GM12872 (cell line): ENCODE measurements around the gene CCNY.

Experiments
- TF ChIP-seq, protein P1 (sequence below): IDR thresholded peaks from 3 replicates; pipeline ENCODE4 v1.5.1; 2011; ENCODE audit warnings: low read depth, mild to moderate bottlenecking, low read length, moderate library complexity; ENCODE audit not compliant: insufficient read depth

CCNY gene

DNA sequence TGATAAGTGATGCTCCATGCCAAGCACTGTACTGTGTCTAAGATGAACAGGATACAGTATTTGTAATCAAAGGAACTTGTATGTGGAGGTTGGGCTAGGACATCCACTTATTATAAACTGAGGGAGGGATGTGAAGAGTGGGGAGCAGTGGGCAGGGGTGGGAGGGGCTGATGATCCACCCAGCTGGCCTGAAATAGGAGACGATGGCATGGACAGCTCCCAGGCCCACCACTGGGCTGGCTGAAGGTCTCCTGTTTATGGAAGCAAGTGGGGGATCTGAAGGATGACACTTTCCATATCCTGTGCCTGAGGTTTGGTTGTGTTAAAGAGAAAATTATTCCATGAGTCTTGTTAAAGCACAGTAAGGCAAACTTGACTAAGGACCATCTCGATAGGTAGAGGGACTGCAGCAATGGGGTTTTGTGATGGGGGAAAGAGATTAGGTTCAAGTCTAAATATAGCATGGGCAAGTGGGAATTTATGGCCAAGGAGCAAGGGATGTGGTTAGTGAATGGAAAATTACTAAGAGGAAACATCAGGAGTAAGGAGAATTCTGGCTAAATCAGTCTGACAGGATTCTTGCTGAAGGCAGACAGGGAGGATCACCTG lies 124.6 kb downstream of the CCNY start:
- TF ChIP-seq, protein P1, sequence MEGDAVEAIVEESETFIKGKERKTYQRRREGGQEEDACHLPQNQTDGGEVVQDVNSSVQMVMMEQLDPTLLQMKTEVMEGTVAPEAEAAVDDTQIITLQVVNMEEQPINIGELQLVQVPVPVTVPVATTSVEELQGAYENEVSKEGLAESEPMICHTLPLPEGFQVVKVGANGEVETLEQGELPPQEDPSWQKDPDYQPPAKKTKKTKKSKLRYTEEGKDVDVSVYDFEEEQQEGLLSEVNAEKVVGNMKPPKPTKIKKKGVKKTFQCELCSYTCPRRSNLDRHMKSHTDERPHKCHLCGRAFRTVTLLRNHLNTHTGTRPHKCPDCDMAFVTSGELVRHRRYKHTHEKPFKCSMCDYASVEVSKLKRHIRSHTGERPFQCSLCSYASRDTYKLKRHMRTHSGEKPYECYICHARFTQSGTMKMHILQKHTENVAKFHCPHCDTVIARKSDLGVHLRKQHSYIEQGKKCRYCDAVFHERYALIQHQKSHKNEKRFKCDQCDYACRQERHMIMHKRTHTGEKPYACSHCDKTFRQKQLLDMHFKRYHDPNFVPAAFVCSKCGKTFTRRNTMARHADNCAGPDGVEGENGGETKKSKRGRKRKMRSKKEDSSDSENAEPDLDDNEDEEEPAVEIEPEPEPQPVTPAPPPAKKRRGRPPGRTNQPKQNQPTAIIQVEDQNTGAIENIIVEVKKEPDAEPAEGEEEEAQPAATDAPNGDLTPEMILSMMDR: no peak

DNA sequence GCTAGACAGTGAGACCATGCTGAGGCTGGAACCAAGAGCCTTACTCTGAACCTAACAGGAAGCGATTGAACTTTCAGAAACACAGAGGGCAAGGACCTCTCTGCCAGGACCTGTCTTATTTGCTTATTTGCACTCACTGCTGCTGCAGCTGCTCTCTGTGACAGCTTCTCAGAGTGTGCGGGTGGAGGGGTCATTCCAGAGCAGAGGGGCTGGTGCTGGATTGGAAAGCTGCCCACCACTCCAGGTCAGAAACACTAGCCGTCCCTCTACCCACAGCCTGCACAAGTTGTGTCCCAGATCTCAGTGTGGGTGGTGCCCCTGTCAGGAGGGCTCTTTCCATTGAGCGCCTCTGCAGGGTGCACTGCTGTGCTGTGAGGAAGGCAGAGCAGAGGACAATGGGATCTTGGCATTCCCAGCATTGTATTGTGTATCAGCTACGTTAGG lies 126.2 kb downstream of the CCNY start:
- TF ChIP-seq, protein P1: no peak

DNA sequence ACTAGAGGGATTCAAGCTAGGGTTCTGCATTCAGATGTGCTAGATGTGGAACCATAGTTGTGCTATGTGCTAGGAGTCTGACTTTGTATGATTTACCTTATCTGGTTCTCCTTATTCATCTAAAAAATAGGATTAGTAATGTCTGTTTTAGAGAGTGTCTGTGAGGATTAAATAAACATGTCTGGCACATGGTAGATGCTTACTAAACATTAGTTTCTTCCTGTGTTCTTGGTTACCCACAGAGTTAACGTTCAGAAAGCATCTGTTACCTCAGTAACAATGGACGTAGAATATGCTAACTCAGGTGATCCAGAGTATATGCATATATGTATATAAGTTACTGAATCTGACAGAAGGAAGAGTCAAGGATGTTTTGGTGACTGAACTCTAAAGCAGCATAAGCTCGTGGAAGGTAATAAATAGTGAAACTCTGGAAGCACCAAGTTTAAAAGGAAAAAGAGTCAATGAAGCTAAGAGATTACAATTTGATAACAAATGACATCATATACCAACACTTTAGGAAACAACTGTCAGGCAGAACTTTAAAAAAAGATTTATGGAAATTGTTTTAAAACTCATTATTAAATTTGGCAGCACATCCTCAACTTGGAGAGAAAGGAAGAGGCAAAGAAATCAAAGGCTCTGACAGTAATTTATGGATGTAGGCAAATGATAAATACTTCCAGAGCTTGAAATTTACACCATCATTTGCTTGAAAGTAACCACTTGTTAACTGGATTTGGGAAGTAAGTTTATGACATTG lies 127.0 kb downstream of the CCNY start:
- TF ChIP-seq, protein P1: no peak

DNA sequence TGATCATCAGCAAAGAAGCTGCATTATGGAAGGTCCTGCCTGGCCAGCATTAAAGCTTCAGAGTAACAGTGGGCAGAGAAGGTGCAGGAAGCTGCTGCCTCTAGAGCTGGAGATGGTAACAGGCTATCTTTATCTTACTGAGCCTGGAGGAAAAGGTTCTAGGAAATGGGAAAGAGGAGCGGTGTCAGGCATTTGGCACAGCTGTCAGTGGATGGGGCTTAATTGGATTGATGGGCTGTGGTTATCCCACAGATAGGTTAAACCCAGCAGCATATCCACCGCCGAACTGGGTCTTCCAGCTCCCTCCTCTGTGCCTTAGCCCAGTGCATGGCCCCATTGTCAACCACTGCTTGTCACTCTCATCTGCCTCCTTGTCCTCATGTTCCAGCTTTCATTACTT lies 127.6 kb downstream of the CCNY start:
- TF ChIP-seq, protein P1: no peak

DNA sequence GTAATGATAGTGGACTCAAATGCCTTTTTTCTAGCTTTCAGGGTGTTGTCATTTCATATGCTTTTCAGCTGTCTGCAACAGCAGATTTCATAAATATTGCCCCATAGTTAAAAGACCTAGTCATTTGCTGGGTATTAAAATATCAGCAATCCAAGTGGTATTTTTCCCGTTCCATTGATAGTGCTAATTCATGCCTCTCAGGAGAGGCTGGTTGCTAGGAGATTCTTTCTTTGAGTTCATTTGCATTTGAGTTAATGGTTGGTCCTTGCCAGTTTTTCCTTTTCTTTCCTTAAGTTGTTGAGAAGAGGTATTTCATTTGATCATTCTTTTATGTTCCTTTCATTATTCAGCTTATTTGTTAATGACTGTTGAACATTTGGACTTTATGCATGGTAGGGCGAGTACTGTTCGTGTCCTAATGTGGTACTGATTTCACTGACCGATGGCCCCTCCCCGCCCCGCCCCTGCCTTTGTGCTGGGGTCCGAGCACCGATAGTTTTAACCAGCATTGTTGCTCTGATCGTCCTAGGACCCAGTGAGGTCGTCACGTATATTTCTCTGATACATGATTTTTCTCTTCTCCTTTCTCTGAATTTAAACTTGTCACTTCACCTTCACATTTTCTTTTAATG lies 128.6 kb downstream of the CCNY start:
- TF ChIP-seq, protein P1: no peak

DNA sequence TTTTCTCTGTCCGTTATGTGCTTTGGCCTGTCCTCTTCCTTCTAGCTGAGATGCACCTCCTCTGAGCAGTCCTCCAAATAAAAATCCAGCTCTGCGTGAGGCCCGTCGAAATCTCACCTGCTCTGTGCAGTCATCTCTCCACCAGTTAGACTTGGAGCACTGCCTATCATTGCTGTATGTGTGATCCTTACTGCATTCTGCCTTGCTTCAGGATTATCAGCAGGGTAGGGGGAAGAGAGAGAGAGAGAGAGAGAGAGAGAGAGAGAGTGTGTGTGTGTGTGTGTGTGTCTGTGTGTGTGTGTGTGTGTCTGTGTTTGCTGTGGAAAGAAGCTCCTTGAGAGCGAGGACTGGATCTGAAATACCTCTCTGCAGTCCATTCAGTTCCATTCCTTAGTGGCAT lies 129.4 kb downstream of the CCNY start:
- TF ChIP-seq, protein P1: no peak

DNA sequence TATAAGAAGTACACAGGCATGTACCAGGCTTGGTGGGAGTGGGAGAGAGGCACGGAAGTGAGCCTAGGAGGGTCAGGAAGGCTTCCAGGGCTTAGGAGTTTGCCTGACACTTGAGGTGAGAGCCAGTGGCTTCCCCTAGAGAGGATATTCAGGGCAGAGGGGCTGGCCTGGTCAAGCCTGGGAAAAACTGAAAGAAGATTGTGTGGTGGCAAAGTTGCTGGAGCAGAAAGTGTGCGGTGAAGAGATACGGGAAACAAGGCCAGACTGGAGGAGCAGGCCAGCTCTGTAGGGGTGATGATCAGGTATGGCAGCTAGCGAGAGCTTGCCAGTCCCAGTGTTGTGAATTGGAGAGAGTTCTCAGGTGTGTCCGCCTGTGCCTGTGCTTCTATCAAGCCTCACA lies 129.9 kb downstream of the CCNY start:
- TF ChIP-seq, protein P1: no peak
